NCI-H2029 treated with DMSO at 0.1 percent for 48 hours (cell line): ENCODE results near the gene CCDC85B.

ENCODE experiments used
- DNase-seq: peaks from one replicate; lab custom pipeline; 2025; lab: John Stamatoyannopoulos, UW

CCDC85B gene

GRCh38 chr11:65912845-65913244 is 22.4 kb downstream of the CCDC85B start:
- DNase-seq: no peak

GRCh38 chr11:65915101-65915820 is 24.8 kb downstream of the CCDC85B start:
- DNase-seq: no peak

- DNase-seq: no peak
Measured at GRCh38 chr11:65915821-65916251, 25.4 kb downstream of the CCDC85B start.

DNA sequence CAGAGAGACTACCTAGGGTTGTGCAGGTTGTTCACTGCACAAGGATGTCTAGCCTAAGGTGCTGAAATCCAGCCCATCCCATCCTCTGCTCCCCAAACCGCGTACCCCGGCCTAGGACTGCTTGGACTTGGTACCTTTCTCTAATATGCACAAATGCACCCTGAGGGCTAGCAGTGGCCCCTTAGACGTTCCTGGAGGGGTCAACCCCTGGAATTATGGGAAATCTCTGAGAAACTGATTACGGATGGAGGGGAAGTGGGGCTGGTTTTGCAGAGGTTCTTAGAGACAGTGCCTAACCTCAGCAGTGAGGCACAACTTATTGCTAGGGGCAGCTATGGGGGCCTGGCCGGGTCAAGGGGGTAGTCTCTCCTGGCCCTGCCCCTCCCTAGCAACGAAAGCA is 25.9 kb downstream of the CCDC85B start:
- DNase-seq: no peak

DNA sequence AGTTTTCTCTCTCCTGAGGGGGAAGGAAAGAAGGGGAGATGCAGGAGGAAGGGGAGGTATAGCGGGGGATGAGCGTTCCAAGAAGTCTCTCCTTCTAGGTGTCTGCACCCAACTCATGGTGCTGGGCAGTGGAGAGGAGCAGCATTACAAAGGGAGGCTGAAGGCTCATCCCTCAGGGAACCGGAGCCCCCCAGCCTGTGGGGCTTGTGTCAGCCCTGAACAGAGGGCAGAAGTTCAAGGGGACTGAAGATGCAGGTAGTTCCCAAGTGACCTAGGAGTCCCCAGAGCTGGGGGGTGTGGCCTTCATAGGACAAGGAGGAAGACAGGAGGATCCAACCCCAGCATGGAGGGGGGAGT is 26.6 kb downstream of the CCDC85B start:
- no peak for DNase-seq

DNA sequence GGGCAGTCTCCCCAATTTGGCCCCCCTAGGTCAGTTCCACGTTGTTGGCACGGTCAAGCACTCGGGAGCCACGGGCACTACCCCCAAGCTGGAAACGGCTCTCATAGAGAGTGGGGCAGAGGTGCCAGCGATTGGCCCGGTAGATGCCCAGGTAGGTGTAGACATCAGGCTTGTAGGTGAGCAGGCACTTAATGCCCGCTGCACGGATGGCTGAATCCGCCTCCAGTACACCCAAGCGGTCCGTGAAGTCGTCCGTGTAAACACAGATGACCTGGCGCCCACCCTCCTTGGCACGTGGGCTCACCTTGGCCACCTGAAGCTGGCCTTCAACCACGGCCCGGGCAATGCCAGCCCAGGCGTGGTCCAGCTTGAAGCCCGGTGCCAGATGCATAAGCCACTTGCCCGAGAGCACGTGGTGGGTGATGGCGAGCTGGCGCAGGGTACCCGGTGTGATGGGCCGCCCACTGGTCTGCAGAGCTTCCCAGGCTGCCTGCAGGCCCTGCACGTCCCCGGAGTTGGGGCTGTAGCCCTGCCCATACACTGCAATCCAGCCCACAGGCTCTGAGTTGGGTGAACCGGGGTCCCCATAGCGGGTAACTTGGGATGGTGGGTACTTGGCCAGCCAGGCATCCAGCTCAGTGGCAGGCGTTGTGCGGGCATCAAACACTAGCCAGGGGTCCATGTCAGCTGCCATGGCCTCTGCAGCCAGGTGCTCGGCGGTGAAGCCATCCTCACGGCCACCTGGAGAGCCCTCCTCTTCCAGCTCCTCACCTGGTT is 27.1 kb downstream of the CCDC85B start:
- no peak for DNase-seq

GRCh38 chr11:65918211-65919140 is 28.0 kb downstream of the CCDC85B start, which contains the start of gene C11orf68:
Gene C11orf68 (minus strand): TSS chr11:65919062. CDS start chr11:65919031, 31 bp downstream.
- DNase-seq: no peak

DNA sequence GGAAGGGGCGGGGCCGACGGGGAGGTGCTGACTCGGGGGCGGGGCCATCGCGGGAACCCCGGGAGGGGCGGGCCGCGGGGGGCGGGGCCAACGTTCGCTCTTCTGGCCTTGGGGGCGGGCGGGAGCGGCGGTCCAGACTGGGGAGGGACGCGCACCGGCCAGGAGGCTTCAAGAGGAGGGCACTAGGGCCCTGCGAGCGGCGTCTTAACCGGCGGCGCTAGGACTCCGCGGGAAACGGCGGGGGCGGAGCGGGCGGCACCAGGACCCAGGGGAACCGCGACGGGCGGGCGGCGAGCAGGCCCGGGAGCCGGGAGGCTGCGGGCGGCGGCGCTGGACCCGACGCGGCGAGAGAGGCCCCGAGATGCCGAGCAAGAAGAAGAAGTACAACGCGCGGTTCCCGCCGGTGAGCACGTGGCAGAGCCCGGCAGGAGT is 28.7 kb downstream of the CCDC85B start, which contains the start of gene DRAP1:
Gene DRAP1, plus strand, starts transcription at position 286 of the 432 bp plus-strand sequence. Its CDS starts 76 bp downstream, at position 362.
- peak; percentile 85 for DNase-seq

DNA sequence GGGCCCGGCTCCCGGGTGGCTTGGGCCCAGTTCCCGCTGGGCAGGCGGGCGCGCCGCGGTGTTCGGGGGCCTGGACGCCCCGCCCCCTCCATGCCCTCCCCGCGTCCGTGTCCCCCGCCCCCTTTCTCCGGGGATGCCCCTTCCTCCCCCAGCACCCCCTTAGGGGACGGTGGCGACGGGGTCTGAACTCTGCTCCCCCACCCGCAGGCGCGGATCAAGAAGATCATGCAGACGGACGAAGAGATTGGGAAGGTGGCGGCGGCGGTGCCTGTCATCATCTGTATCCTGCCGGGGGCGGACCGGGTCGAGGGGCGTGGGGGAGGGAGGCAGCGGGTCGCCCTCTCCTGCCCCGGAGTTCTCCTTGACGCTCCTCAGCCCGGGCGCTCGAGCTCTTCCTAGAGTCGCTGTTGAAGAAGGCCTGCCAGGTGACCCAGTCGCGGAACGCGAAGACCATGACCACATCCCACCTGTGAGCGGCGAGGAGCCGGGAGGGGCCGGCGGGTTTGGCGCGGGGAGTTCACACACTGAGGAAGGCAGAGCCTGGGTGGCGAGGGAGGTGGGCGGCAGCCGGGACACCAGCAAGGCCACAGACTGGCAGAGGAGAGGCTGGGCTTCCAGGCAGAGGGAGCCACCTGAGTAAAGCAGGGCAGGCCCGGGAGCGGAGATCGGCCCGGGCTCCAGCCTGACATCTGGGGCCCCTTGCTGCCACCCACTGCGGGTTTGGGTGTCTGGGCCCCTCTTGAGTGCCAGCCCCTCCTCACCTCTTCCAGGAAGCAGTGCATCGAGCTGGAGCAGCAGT is 29.3 kb downstream of the CCDC85B start:
- no peak for DNase-seq

DNA sequence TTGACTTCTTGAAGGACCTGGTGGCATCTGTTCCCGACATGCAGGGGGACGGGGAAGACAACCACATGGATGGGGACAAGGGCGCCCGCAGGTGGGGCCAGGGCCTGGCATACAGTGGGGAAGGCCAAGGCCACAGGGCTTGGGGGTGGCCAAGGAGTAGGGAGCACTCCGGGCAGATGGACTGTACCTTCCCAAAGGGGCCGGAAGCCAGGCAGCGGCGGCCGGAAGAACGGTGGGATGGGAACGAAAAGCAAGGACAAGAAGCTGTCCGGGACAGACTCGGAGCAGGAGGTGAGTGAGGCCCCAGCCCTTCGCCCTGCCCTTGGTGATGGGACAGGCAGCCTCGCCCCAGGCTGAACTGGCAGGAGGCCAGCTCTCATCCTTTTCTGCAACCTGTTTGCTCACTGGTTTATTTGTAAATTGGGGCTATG is 29.9 kb downstream of the CCDC85B start:
- DNase-seq: no peak

DNA sequence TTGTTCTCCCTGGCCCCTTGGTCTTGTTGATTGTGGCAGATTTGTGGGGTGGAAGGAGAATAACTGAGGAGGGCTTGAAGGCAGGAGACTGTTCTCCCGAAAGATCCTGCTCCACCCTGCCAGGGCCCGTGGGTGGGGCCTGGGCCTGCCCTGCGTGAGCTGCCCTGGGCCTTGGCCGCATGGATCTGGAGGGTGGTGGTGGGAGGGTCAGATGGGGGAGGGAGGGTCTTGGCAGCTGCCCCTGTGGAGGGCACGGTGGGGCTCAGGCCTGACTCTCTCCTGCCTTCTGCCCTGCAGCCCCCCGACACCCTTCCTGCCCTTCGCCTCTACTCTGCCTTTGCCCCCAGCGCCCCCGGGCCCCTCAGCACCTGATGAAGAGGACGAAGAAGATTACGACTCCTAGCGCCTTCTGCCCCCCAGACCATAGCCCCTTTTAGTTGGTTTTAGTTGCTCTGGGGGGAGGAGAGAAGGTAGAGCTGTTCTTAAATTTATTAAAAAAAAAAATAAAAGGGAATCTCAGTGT is 30.6 kb downstream of the CCDC85B start:
- DNase-seq: no peak

GRCh38 chr11:65921876-65922275 is 31.4 kb downstream of the CCDC85B start:
- no peak for DNase-seq

GRCh38 chr11:65922565-65922964 is 32.1 kb downstream of the CCDC85B start:
- DNase-seq: no peak

- no peak for DNase-seq
Measured at GRCh38 chr11:65925397-65925796, 34.9 kb downstream of the CCDC85B start.

DNA sequence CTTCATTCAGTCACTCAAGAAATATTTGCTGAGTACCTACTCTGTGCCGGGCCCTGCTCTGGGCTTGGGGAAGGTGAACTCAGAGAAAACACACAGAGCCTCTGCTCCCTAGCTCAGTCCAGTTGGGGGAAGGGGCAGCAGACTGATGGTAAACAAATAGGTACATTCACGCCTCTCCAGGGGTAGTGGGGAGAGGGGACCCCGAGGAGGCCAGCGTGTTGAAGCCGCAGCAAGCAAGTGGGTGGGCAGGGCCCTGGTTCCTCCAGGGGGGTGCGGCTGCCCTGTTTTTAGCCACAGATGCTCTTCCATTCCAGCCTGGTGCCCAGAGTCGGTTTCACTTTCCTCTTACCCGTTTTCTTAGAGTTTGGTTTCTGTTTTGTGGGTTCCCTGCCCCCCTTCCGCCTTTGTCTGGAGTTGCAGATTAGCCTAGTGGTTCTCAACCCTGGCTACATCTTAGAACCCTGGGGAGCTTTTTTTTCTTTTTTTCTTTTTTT is 37.5 kb downstream of the CCDC85B start:
- no peak for DNase-seq

- no peak for DNase-seq
Measured at GRCh38 chr11:65928667-65929066, 38.2 kb downstream of the CCDC85B start.

DNA sequence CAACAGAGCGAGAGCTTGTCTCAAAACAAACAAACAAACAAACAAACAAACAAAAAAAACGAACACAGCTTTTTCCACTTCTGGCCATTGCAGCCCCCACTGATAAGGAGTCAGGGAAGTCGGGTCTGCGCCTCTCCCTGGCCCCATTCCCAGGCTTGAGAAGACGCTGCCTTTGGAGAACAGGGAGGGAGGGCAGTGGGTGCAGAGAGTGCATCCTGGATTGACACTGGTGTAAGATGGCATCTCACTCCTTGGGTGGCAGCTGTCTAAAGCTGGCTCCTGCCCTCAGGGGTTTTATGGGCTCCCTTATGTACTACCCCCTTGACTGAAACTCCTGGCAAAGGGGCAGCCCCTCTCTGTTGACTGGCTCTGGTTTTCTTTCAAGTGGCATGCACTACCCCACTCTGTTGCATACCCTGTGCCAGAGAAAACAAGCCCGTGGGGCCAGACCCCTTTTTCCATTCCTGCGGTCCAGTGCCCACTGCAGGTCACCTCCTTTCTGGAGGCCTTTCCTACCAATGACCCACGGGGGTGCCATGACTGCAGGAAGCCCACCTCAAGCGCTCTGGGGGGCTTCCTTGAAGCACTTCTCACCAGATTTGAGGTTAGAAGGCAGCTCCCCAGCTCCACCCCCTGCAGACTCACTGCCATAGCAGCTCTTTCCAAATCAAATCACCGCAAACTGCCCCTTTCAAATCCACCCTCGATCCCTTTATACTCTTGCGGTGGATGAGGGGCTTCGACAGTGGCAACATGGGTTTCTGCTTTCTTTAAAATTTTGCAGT is 41.5 kb downstream of the CCDC85B start:
- no peak for DNase-seq

DNA sequence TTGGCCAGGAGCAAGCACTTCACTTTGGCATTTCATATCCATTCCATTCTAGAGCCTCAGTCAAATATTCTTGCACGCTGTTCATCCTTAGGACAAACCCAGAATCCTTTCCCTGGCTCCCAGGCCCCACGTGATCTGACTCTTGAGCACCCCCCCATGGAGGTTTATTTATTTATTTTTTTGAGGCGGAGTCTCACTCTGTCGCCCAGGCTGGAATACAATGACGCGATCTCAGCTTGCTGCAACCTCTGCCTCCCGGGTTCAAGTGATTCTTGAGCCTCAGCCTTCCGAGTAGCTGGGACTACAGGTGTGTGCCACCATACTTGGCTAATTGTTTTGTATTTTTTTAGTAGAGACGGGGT is 42.1 kb downstream of the CCDC85B start:
- DNase-seq: no peak

GRCh38 chr11:65934014-65934413 is 43.5 kb downstream of the CCDC85B start:
- no peak for DNase-seq

DNA sequence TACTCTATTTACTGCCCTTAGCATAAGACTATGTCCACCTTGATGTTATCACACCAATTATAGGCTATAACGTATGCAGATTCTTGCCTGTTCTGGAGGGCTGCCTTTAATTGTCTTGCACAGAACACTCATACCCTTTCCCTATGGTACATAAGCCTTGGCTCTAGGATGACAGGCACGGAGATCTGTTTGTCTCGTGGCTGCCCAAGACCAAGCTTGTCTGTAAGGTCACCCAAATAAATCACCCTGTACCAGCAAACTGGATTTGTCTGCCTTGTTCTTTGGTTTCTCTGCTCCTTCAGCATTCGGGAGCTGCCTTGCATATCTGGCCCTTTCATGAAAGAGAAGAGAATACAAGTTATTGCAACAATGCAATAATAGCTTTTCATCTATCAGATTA is 47.3 kb downstream of the CCDC85B start:
- no peak for DNase-seq
